Lower leg skin (tissue), 3 donors: ENCODE measurements around the gene FOXD1.

Source experiments
- POLR2A ChIP-seq, 2 donors: fragments of 450-650 bp; IDR thresholded peaks; one replicate each; pipeline ENCODE4 v1.6.1; 2016 to 2017; ENCODE audit warnings: antibody characterized with exemption in 2 of 2, mild to moderate bottlenecking in 1 of 2, moderate library complexity in 1 of 2
- TF ChIP-seq, protein P1 (sequence below), 3 donors: fragments of 450-650 bp; IDR thresholded peaks; one replicate each; pipeline ENCODE4 v1.5.1; 2016; ENCODE audit warnings: antibody characterized with exemption in 3 of 3, mild to moderate bottlenecking in 3 of 3, moderate library complexity in 2 of 3

DNA sequence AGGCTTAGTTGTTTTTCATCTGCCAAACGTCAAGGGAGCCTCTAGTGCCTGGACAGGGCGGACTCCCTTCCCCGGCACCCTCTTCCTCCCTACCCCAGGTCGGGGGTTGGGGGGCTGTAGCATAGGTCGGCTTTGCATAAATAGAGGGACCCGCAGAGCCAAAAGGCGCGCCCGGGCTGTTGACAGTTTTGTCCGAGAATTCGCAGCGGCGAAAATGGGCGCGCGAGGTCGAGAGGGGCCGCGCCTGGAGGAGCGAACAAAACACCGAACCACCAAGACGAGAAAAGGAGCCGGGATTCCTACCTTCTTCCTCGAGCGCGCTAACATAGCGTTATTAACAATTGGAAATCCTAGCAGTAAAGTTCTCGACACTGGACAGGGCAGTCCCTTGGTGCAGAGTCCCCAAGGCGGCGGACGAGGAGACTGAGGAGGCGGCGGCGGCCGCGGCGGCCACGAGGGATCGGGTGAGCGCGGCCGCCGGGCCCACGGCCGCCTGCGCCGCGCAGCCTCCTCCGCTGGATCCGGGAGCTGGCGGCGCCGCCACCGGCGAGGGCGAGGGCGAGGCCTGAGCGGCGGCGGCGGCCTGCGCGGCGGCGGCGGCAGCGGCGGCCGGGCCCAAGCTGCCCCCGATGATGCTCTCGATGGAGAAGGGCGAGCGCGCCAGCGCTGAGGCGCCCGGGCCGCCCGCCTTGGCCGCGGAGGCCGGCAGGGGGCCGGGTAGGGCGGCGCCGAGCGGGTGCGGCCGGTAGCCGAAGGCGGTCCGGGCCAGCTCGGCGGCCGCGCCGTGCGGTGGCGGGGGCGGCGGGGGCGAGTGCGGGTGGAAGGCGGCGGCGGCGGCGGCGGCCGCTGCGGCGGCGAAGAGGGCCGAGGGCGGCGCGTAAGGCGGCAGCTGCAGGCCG lies 1.7 kb downstream of the FOXD1 start:
- TF ChIP-seq, protein P1, sequence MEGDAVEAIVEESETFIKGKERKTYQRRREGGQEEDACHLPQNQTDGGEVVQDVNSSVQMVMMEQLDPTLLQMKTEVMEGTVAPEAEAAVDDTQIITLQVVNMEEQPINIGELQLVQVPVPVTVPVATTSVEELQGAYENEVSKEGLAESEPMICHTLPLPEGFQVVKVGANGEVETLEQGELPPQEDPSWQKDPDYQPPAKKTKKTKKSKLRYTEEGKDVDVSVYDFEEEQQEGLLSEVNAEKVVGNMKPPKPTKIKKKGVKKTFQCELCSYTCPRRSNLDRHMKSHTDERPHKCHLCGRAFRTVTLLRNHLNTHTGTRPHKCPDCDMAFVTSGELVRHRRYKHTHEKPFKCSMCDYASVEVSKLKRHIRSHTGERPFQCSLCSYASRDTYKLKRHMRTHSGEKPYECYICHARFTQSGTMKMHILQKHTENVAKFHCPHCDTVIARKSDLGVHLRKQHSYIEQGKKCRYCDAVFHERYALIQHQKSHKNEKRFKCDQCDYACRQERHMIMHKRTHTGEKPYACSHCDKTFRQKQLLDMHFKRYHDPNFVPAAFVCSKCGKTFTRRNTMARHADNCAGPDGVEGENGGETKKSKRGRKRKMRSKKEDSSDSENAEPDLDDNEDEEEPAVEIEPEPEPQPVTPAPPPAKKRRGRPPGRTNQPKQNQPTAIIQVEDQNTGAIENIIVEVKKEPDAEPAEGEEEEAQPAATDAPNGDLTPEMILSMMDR (IDR thresholded peaks at IDR 0.05), result no peak
- no peak for TF ChIP-seq POLR2A (IDR thresholded peaks at IDR 0.05)
